Stimulated activated CD8-positive, alpha-beta memory T cell treated with anti-CD3 and anti-CD28 coated beads, Interleukin-7, amount 100 ng/mL, for 1 hour (primary cell): Measurements from ENCODE around the gene ATXN2.
"Not testable (repeated sequence)": the region's sequence is repeated elsewhere in the genome, so short reads cannot be mapped to it uniquely, and the experiment has no call there.

Experiments
- DNase-seq, 2 donors: peaks; one replicate each; pipeline ENCODE4 v3.0.0-alpha.2; 2020; ENCODE audit warnings: low read depth in 2 of 2

Gene ATXN2

GRCh38 chr12:111598637-111599452, at the start of gene ATXN2:
Gene ATXN2 (minus strand): TSS chr12:111599315. CDS start chr12:111599034, 281 bp downstream.
- DNase-seq = peak; percentile 30 to 38

- no peak for DNase-seq
These were observed 46.3 kb upstream of the ATXN2 start for GRCh38 chr12:111645433-111645832.

GRCh38 chr12:111643427-111643826, 44.3 kb upstream of the ATXN2 start:
- DNase-seq = no peak

- no peak for DNase-seq
These were observed 43.7 kb upstream of the ATXN2 start for GRCh38 chr12:111642681-111643426.

GRCh38 chr12:111640506-111640905, 41.4 kb upstream of the ATXN2 start:
- no peak for DNase-seq

- DNase-seq = no peak
These were observed 39.4 kb upstream of the ATXN2 start for GRCh38 chr12:111638556-111638955.

GRCh38 chr12:111636209-111636945, 37.3 kb upstream of the ATXN2 start:
- no peak for DNase-seq

GRCh38 chr12:111635524-111635923, 36.4 kb upstream of the ATXN2 start:
- no peak for DNase-seq

GRCh38 chr12:111628505-111629260, 29.6 kb upstream of the ATXN2 start:
- no peak for DNase-seq

- no peak for DNase-seq
These were observed 27.1 kb upstream of the ATXN2 start for GRCh38 chr12:111626230-111626629.

GRCh38 chr12:111624540-111624939, 25.4 kb upstream of the ATXN2 start:
- no peak for DNase-seq

GRCh38 chr12:111617841-111618240, 18.7 kb upstream of the ATXN2 start:
- not testable (repeated sequence) for DNase-seq

- DNase-seq = no peak
These were observed 17.1 kb upstream of the ATXN2 start for GRCh38 chr12:111616177-111616623.

- DNase-seq = no peak
These were observed 8.1 kb upstream of the ATXN2 start for GRCh38 chr12:111607239-111607638.

GRCh38 chr12:111606767-111607230, 7.7 kb upstream of the ATXN2 start:
- no peak for DNase-seq

- no peak for DNase-seq
These were observed 7.0 kb upstream of the ATXN2 start for GRCh38 chr12:111605911-111606766.

GRCh38 chr12:111602857-111603256, 3.7 kb upstream of the ATXN2 start:
- not testable (repeated sequence) for DNase-seq

GRCh38 chr12:111602348-111602747, 3.2 kb upstream of the ATXN2 start:
- no peak for DNase-seq

- DNase-seq = not testable (repeated sequence)
These were observed 1.9 kb upstream of the ATXN2 start for GRCh38 chr12:111600986-111601385.

GRCh38 chr12:111600205-111600642, 1.1 kb upstream of the ATXN2 start:
- no peak for DNase-seq
